NCI-H510A treated with DMSO at 0.1 percent for 48 hours (cell line): ENCODE results near the gene GMDS.
"Not testable (repeated sequence)": the region's sequence is repeated elsewhere in the genome, so short reads cannot be mapped to it uniquely, and the experiment has no call there.

Experiments used
- DNase-seq: peaks from one replicate; lab custom pipeline; 2025; lab: John Stamatoyannopoulos, UW

Gene GMDS

DNA sequence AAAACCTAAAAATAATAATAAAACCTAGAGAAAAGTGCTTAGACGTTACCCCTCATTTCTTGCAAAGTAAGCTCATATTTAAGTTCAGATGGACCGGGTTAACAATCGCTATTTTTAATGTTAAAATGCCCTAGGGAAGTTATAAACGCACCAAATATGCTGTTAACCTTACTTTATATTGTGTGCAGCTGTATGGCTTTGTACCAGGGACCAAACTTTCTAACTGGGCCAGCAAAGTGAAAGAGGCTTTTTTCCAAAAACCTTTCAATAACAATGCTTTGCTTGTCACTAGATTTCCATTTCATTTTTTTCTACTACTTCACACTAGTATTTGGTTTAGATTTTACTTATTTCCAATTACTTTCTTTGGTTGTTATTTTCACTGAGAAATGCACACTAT is 387.2 kb downstream of the GMDS start:
- DNase-seq = no peak

- peak; percentile 86 for DNase-seq
These were observed 389.0 kb downstream of the GMDS start for GRCh38 chr6:1856381-1856780.

DNA sequence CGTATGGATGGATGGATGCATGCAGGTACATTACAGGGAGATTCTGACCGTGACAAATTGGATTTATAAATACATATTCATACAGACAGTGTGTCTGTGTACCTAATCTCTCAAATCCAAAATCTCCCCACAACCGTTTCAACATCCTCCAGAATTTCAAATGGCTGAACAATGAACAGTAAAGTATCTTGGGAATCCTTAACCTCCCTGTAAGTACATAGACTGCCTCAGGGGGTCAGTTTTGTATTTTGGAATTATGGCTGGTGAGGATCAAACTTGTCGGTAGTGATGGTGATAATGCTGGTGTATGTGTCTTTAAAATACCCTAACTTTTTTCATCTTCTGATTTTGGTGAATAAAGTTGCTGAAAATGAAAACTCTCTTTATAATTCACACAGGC is 389.5 kb downstream of the GMDS start:
- DNase-seq = no peak

GRCh38 chr6:1854296-1854695 is 391.1 kb downstream of the GMDS start:
- DNase-seq = no peak

GRCh38 chr6:1853761-1854160 is 391.6 kb downstream of the GMDS start:
- DNase-seq = no peak

GRCh38 chr6:1851681-1852456 is 393.5 kb downstream of the GMDS start:
- no peak for DNase-seq

DNA sequence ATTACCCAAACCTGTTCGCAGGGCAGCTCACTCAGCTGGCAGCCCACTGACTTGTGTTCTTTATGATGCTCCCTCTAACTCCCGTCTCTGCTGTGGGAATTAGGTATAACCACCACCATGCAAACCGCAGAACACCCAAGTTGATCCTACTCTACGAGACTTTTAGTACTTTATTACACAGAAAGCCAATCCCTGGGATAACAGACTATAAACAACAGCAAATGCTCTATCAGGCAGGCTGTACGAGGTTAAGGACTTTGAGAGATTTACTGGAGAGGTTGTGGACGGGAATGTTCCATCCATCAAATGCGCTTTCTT is 394.6 kb downstream of the GMDS start:
- DNase-seq = no peak

DNA sequence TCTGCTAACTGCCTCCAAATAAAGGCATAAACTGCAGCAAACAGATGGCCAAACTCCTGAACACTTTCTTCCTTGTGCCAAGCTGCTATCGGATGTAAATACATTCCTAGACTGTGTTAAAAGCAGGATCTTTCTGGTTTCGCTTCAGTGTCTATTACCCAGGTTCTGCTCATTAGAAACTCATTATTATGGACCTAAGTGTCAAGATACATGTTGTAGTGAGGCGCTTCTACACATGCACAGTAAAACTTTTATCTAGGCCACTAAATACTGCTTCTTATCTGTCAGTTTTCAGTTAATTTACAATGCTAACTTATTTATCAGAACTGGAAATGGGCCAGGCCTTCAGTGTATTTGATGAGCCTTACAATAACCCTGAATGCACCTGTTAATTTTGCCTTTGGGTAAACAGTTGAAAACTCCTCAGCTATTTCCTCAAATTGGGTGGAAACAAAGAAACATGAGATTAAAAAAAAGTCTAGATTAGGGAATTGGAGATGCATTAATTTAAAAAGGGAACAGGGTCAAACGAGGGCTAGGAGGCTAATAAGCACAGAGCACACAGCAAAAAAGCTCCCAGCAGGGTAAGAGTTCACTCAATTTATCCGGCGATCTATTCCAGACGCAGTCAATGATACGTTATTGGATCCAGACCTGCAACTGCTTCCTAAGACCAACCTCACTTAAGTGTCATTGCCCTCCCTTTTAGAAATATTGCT is 395.1 kb downstream of the GMDS start:
- DNase-seq = no peak

DNA sequence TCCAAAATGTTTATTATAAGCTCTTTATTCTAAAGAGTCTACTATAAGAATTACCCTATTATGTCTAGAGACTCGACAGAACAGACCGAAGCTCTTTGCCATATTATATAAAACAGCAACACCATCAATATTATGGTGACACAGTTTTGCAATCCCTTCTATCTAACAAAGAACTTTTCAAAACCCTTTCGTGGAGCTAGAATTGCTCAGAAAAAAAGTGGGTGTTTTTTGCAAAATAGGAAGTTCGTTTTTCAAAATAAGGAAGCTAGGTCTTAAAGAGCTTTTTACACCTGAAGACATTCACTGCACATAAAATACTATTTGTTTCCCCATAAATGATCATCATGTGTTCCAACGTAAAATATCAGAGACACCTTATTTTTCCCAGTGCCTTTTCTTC is 395.7 kb downstream of the GMDS start:
- DNase-seq = no peak

- no peak for DNase-seq
These were observed 396.7 kb downstream of the GMDS start for GRCh38 chr6:1848752-1849151.

- no peak for DNase-seq
These were observed 398.8 kb downstream of the GMDS start for GRCh38 chr6:1846611-1847010.

DNA sequence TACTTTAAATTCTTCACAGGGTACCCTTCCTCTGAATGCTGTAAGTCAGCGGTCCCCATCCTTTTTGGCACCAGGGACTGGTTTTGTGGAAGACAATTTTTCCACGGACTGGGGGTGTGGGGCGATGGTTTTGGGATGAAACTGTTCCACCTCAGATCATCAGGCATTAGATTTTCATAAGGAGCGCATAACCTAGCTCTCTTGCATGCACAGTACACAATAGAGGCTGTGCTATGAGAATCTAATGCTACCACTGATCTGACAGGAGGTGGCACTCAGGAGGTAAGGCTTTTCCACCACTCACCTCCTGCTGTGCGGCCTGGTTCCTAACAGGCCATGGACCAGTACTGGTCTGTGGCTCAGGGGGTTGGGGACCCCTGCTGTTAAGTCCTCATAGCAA is 399.9 kb downstream of the GMDS start:
- not testable (repeated sequence) for DNase-seq

DNA sequence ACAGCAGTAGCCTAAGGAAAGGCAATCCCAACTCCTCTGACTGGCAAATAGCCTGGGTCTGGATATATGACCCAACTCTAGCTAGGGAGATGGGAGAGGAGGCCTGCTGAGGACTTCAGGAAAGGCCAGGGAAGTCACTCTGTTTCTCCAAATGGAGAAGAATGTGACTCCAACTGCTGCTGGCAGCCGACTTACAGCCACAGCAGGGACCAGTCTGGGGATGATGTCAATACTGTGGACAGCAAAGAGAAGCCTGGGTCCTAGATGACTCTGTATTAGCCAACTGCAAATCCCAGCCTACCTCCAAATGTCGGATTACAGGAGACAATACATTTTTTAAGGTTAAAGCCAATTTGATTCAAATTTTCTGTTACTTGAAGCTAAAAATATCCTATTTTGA is 403.1 kb downstream of the GMDS start:
- DNase-seq = no peak

GRCh38 chr6:1841136-1841535 is 404.3 kb downstream of the GMDS start:
- no peak for DNase-seq

DNA sequence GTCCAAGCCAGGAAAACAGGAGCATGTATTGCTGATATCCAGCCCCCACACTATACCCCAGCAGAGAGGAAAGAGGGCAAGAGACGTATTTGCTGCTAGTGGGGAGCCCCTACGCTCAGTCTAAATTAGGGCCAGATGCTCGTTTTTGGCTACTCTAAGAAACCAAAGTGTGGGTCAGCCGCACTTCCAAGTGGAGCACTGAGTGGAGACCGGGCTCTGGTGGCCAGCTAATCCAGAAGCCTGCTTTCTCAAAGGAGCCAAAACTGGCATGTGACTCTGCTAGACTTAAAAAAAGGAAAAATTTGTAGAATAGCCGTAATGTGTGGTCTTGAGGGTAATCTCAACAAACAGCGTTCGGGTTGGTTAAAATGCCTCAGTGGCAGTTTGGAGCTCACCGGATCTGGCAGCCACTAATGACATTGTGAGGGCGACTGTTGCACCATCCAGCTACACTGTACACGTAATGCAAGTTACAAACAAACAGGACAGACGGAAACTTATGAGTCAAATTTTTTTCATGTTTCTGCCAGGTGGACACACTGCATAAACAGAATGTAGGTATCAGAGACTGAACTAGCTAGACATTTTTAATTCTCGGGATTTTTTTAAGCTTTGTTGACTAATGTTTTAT is 404.8 kb downstream of the GMDS start:
- DNase-seq = no peak

- no peak for DNase-seq
These were observed 406.0 kb downstream of the GMDS start for GRCh38 chr6:1839361-1839760.

GRCh38 chr6:1838604-1839213 is 406.7 kb downstream of the GMDS start:
- DNase-seq = peak; percentile 17

DNA sequence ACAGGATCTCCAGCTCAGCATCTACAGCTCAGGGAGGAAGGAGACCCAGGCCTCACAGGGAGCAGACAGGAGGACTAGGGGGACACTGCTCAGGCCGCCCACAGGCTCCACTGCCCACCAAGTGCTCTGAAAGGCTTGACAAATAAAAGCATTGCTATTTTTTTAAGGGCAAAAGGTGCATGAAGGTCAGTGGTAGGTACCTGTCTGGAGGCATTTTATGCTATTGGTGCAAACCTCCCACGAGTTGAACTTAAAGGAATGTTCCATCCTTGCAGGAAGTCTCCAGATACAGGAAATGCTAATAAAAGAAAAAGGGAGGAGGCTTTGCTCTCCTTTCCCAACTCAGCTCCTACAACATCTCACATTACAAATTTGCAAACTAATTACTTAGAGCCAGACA is 407.6 kb downstream of the GMDS start:
- DNase-seq = no peak

GRCh38 chr6:1836690-1837089 is 408.7 kb downstream of the GMDS start:
- DNase-seq = no peak

- DNase-seq = no peak
These were observed 410.5 kb downstream of the GMDS start for GRCh38 chr6:1834646-1835516.

- no peak for DNase-seq
These were observed 411.2 kb downstream of the GMDS start for GRCh38 chr6:1834207-1834606.
